ENCODE measurements around the gene FMN1.

The FMN1 gene

GRCh38 chr15:32799936-32800535, 394.5 kb downstream of the FMN1 start:
- no peak for DNase-seq
- no peaks in the 10 kb centered on the region for H3K36me3 ChIP-seq
- no peak for TF ChIP-seq CTCF (IDR thresholded peaks at IDR 0.05; ENCODE audit: low read depth, low read length)
- no peaks in the 10 kb centered on the region for H3K27me3 ChIP-seq
- no peaks in the 10 kb centered on the region for H3K4me1 ChIP-seq
- H3K4me3 ChIP-seq (ENCODE audit: low read depth, low read length): no peak overlapping the region
- H3K9me3 ChIP-seq: no peaks in the 10 kb centered on the region

GRCh38 chr15:32796856-32797255, 397.7 kb downstream of the FMN1 start:
- no peaks in the 10 kb centered on the region for H3K36me3 ChIP-seq
- no peak for TF ChIP-seq CTCF (IDR thresholded peaks at IDR 0.05; ENCODE audit: low read depth, low read length)

GRCh38 chr15:32794973-32795372, 399.5 kb downstream of the FMN1 start:
- Histone ChIP-seq H3K4me3 (ENCODE audit: low read depth, low read length) (no peak overlapping the region), H3K36me3 (no peaks in the 10 kb centered on the region), H3K27me3 (no peaks in the 10 kb centered on the region), H3K9me3 (no peaks in the 10 kb centered on the region), H3K4me1 (no peaks in the 10 kb centered on the region)
- no peak for DNase-seq
- TF ChIP-seq CTCF (IDR thresholded peaks at IDR 0.05; ENCODE audit: low read depth, low read length): no peak

More at GRCh38 chr15:32796856-32797255, 397.7 kb downstream of the FMN1 start:
- Histone ChIP-seq H3K27me3 (no peaks in the 10 kb centered on the region), H3K9me3 (no peaks in the 10 kb centered on the region), H3K4me1 (no peaks in the 10 kb centered on the region), H3K4me3 (ENCODE audit: low read depth, low read length) (no peak overlapping the region)
- no peak for DNase-seq

- H3K4me3 ChIP-seq (ENCODE audit: low read depth, low read length): no peak overlapping the region
- no peaks in the 10 kb centered on the region for H3K9me3 ChIP-seq
- no peak for DNase-seq
- no peaks in the 10 kb centered on the region for H3K36me3 ChIP-seq
- H3K27me3 ChIP-seq: no peaks in the 10 kb centered on the region
- no peak for TF ChIP-seq CTCF (IDR thresholded peaks at IDR 0.05; ENCODE audit: low read depth, low read length)
- H3K4me1 ChIP-seq: no peaks in the 10 kb centered on the region
Observed at GRCh38 chr15:32792436-32792835, 402.1 kb downstream of the FMN1 start.

GRCh38 chr15:32790352-32790999, 404.0 kb downstream of the FMN1 start:
- Histone ChIP-seq H3K9me3 (no peaks in the 10 kb centered on the region), H3K27me3 (no peaks in the 10 kb centered on the region), H3K36me3 (no peaks in the 10 kb centered on the region), H3K4me1 (no peaks in the 10 kb centered on the region), H3K4me3 (ENCODE audit: low read depth, low read length) (no peak overlapping the region)
- DNase-seq: no peak
- TF ChIP-seq CTCF (IDR thresholded peaks at IDR 0.05; ENCODE audit: low read depth, low read length): no peak

- H3K4me1 ChIP-seq: no peaks in the 10 kb centered on the region
- no peak for TF ChIP-seq CTCF (IDR thresholded peaks at IDR 0.05; ENCODE audit: low read depth, low read length)
- no peaks in the 10 kb centered on the region for H3K36me3 ChIP-seq
- H3K27me3 ChIP-seq: no peaks in the 10 kb centered on the region
- DNase-seq: no peak
- no peak overlapping the region for H3K4me3 ChIP-seq (ENCODE audit: low read depth, low read length)
- no peaks in the 10 kb centered on the region for H3K9me3 ChIP-seq
Observed at GRCh38 chr15:32787949-32788348, 406.6 kb downstream of the FMN1 start.
